ENCODE results near the gene SH3D21. TPM values are rescaled to one million over a fixed set of nuclear protein-coding genes. Genes with fewer than 3 reads are reported as not detected.

The SH3D21 gene
- polyA plus RNA-seq, 3 donors: 0.61 to 1.7 (median 1.1) TPM

GRCh38 chr1:36298640-36299039 lies 7.5 kb upstream of the SH3D21 start:
- no peak overlapping the region for H3K27ac ChIP-seq (ENCODE audit: low read depth, low read length)
- WGBS, 3 donors: 89 to 95% (median 91%) methylated on average over 5 of the region's 5 CpGs

- WGBS, 3 donors: 65 to 92% (median 86%) methylated on average over 1 of the region's 1 CpG
- H3K27ac ChIP-seq (ENCODE audit: low read depth, low read length): no peak overlapping the region
Observed at GRCh38 chr1:36300526-36300925, 5.6 kb upstream of the SH3D21 start.

GRCh38 chr1:36301220-36301619 lies 4.9 kb upstream of the SH3D21 start:
- WGBS, 3 donors: 63 to 77% (median 74%) methylated on average over 1 of the region's 1 CpG
- no peak overlapping the region for H3K27ac ChIP-seq (ENCODE audit: low read depth, low read length)

GRCh38 chr1:36303244-36303643 lies 2.9 kb upstream of the SH3D21 start:
- WGBS, 3 donors: 69 to 80% (median 79%) methylated on average over 5 of the region's 5 CpGs
- H3K27ac ChIP-seq (ENCODE audit: low read depth, low read length): no peak overlapping the region

DNA sequence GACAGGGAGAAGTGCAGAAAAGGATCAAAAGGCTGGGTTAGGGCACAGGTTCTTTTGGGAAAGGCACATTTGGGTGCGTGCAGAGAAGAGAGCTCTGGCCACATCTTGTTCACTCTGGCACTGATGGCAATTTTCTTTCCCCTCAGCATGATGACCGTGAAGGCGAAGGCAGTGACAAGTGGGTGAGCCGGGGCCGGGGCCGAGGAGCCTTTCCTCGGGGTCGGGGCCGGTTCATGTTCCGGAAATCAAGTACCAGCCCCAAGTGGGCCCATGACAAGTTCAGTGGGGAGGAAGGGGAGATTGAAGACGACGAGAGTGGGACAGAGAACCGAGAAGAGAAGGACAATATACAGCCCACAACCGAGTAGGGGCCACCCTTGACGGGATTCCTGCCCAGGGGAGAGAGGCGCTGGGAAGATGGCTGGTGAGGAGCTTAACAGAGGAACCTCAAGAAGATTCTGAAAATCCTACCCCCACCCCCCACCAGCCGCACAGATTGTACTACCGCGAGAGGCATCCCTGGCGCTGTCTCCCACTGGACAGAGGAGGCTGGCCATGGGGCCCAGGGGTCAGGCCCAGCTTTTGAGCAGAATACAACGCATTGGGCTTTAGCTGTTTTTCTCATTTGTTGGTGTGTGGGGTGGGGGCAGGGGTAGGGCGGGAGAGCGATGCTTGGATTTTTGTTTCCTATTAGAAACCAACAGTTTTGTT lies 2.4 kb upstream of the SH3D21 start:
- no peak overlapping the region for H3K27ac ChIP-seq (ENCODE audit: low read depth, low read length)
- 91 to 94% (median 94%) methylated on average over 23 of the region's 23 CpGs for WGBS, 3 donors

- 49 to 82% (median 69%) methylated on average over 7 of the region's 7 CpGs for WGBS, 3 donors
- no peak overlapping the region for H3K27ac ChIP-seq (ENCODE audit: low read depth, low read length)
Observed at GRCh38 chr1:36304521-36304920, 1.6 kb upstream of the SH3D21 start.

- H3K27ac ChIP-seq (ENCODE audit: low read depth, low read length): no peak overlapping the region
- 78 to 83% (median 82%) methylated on average over 10 of the region's 10 CpGs for WGBS, 3 donors
Observed at GRCh38 chr1:36304970-36305914, 926 bp upstream of the SH3D21 start.

GRCh38 chr1:36305915-36306209 lies 306 bp upstream of the SH3D21 start:
- 55 to 87% (median 68%) methylated on average over 3 to 7 of the region's 7 CpGs for WGBS, 3 donors

DNA sequence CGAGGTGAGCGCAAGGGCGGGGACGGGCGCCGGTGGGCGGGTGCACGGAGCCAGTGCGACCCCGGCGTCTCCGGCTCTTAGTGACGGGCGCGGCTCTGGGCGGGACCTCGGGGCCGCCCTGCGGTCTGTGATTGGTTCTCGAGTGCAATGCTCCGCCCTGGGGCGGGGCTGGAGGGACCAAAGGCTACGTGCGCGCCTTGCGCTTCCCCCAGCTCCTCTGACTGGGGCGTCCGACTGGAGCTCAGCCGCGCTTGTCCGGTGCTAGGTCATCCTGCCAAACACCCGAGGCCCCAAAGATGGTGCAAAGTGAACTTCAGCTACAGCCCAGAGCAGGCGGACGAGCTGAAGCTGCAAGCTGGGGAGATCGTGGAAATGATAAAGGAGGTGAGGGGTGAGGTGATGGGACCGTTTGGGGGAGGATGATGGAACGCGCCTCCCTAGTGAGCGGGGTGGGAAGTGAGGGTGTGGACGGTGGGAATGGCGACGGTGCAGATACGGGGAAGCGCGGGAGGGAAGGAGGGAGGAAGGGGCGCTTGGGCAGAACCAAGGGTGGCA lies 811 bp downstream of the SH3D21 start:
- WGBS, 3 donors: 1% methylated on average over 44 to 46 of the region's 46 CpGs

More at GRCh38 chr1:36305915-36306209, 306 bp upstream of the SH3D21 start:
- H3K27ac ChIP-seq (ENCODE audit: low read depth, low read length): no peak overlapping the region

DNA sequence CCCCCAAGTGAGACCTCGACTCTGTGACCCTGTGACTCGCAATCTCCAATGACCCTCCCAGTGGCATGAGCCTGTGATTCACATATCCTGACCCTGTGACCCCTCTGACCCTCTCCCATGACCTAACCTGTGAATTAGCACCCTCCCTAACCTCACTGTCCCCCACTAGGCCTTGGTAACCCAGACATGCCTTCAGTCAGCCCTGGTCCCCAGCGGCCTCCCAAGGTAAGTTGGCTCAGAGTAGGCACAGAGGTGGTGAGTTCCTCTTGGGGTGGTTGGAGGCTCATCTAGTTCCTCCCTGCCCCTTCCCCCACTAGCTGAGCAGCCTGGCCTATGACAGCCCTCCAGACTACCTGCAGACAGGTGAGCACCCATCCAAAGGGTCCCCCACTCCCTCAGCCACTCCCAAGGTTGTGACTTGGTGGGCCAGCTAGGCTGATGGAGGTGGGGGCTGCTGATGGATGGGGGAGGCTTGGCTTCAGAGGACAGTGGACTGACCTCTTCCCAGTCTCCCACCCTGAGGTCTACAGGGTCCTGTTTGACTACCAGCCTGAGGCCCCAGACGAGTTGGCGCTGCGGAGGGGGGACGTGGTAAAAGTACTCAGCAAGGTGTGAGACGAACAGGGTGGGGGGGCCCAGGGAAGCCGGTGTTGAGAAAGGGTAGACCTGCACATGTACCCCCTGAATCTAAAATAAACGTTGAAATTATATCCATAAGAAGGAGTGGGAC lies 1.6 kb downstream of the SH3D21 start:
- H3K27ac ChIP-seq (ENCODE audit: low read depth, low read length): no peak overlapping the region
- WGBS, 3 donors: 82 to 90% (median 85%) methylated on average over 9 to 10 of the region's 10 CpGs

More for the DNA sequence above, 811 bp downstream of the SH3D21 start:
- no peak overlapping the region for H3K27ac ChIP-seq (ENCODE audit: low read depth, low read length)

GRCh38 chr1:36309397-36309796 lies 3.2 kb downstream of the SH3D21 start:
- WGBS, 3 donors: 95 to 97% (median 96%) methylated on average over 7 of the region's 7 CpGs
- no peak overlapping the region for H3K27ac ChIP-seq (ENCODE audit: low read depth, low read length)

- H3K27ac ChIP-seq (ENCODE audit: low read depth, low read length): no peak overlapping the region
- 29 to 47% (median 35%) methylated on average over 16 of the region's 16 CpGs for WGBS, 3 donors
Observed at GRCh38 chr1:36320291-36320761, 14.2 kb downstream of the SH3D21 start.

- WGBS, 3 donors: 9 to 31% (median 19%) methylated on average over 23 of the region's 23 CpGs
- no peak overlapping the region for H3K27ac ChIP-seq (ENCODE audit: low read depth, low read length)
Observed at GRCh38 chr1:36320767-36321118, 14.6 kb downstream of the SH3D21 start.

- 29 to 42% (median 31%) methylated on average over 58 to 59 of the region's 59 CpGs for WGBS, 3 donors
- H3K27ac ChIP-seq (ENCODE audit: low read depth, low read length): no peak overlapping the region
Observed at GRCh38 chr1:36321119-36321951, 15.2 kb downstream of the SH3D21 start.

- WGBS, 3 donors: 43 to 70% (median 47%) methylated on average over 60 to 67 of the region's 67 CpGs
- H3K27ac ChIP-seq (ENCODE audit: low read depth, low read length): no peak overlapping the region
Observed at GRCh38 chr1:36322041-36322785, 16.0 kb downstream of the SH3D21 start.

GRCh38 chr1:36322786-36323635 lies 16.8 kb downstream of the SH3D21 start:
- 2 to 15% (median 3%) methylated on average over 59 to 81 of the region's 83 CpGs for WGBS, 3 donors
- H3K27ac ChIP-seq (ENCODE audit: low read depth, low read length): no peak overlapping the region

All from adipose tissue (tissue), 3 donors.